Endothelial cell of umbilical vein (primary cell): Measurements from ENCODE around the gene GATD1. TPM values are rescaled to one million over a fixed set of nuclear protein-coding genes. Genes with fewer than 3 reads are reported as not detected.

Experiments
- BruUV-seq: library from RNA; stranded (reverse); fragments of 400-500 nt; replicated peaks from 2 replicates; lab custom pipeline; 2021; lab: Mats Ljungman, UMichigan
- CTCF ChIA-PET: fragments of 300-600, 350-600 bp; sonication (Branson Sonifier 250); formaldehyde crosslinking; loops from one replicate; lab custom pipeline; 2021; ENCODE audit warnings: antibody characterized with exemption, inconsistent platforms; lab: Charles Lee
- POLR2A ChIA-PET: fragments of 300-600, 350-600 bp; sonication (Branson Sonifier 250); formaldehyde crosslinking; loops from one replicate; lab custom pipeline; 2021; ENCODE audit warnings: antibody characterized with exemption, inconsistent platforms; lab: Charles Lee
- DNase-seq: peaks from one replicate; pipeline ENCODE4 v3.0.0-alpha.2; 2011; ENCODE audit warnings: low read depth, low spot score
- FAIRE-seq: peaks from 2 replicates; lab custom pipeline; 2011; peaks lifted over from hg19 to GRCh38; lab: Jason Lieb, UNC
- H2AFZ ChIP-seq: 2 replicates; pipeline ENCODE4 v1.6.0; 2012; ENCODE audit warnings: low read depth, low read length, control low read depth, inconsistent platforms
- H3K27ac ChIP-seq: 2 replicates; pipeline ENCODE4 v1.5.1; 2011; ENCODE audit warnings: low read depth, mild to moderate bottlenecking, control low read depth, low read length, moderate library complexity; ENCODE audit not compliant: insufficient read depth
- H3K27me3 ChIP-seq, 2 experiments: 2 replicates each; pipeline versions ENCODE4 v1.6.0 to v1.6.1; 2011; ENCODE audit warnings: low read length in 2 of 2, mixed read lengths in 1 of 2; ENCODE audit not compliant: control insufficient read depth in 2 of 2, insufficient read depth in 2 of 2
- H3K36me3 ChIP-seq, 2 experiments: 2 replicates in 1 of 2; 3 replicates in 1 of 2; pipeline ENCODE4 v1.5.1; 2011; ENCODE audit warnings: low read length in 2 of 2, mild to moderate bottlenecking in 1 of 2, moderate library complexity in 1 of 2; ENCODE audit not compliant: control insufficient read depth in 2 of 2, insufficient read depth in 2 of 2; ENCODE audit errors: extremely low read depth in 1 of 2
- H3K4me1 ChIP-seq: 3 replicates; pipeline ENCODE4 v1.5.1; 2011; ENCODE audit warnings: mild to moderate bottlenecking, low read length; ENCODE audit not compliant: control insufficient read depth, insufficient read depth; ENCODE audit errors: extremely low read depth
- H3K4me2 ChIP-seq: 2 replicates; pipeline ENCODE4 v1.6.1; 2011; ENCODE audit warnings: low read length, control low read depth, mixed read lengths; ENCODE audit not compliant: insufficient read depth
- H3K4me3 ChIP-seq, 3 experiments: fragments of 200-600 bp in 1 of 3; sonication (generic), shearing (Covaris generic) in 1 of 3; replicated peaks in 1 of 3; 2 replicates each; pipeline ENCODE4 v1.5.1; 2011 to 2016; ENCODE audit warnings: control low read depth in 3 of 3, low read length in 3 of 3, mild to moderate bottlenecking in 2 of 3, inconsistent platforms in 1 of 3, low read depth in 1 of 3, moderate library complexity in 1 of 3; ENCODE audit not compliant: insufficient read depth in 1 of 3
- H3K79me2 ChIP-seq: 2 replicates; pipeline ENCODE4 v1.6.0; 2012; ENCODE audit warnings: low read length, inconsistent platforms; ENCODE audit not compliant: control insufficient read depth, insufficient read depth
- H3K9ac ChIP-seq: replicated peaks from 2 replicates; pipeline ENCODE3; 2011; ENCODE audit warnings: low read length, control low read depth; ENCODE audit not compliant: insufficient read depth; ENCODE audit errors: extremely low read depth
- H3K9me1 ChIP-seq: replicated peaks from 3 replicates; pipeline ENCODE4 v1.6.0; 2011; ENCODE audit warnings: mild to moderate bottlenecking, low read length; ENCODE audit not compliant: control insufficient read depth, insufficient read depth; ENCODE audit errors: extremely low read depth
- H3K9me3 ChIP-seq: replicated peaks from 2 replicates; pipeline ENCODE4 v1.5.1; 2012; ENCODE audit warnings: low read length, inconsistent platforms; ENCODE audit not compliant: control insufficient read depth, insufficient read depth
- H4K20me1 ChIP-seq: replicated peaks from 2 replicates; pipeline ENCODE3; 2011; ENCODE audit warnings: mild to moderate bottlenecking, low read length; ENCODE audit not compliant: control insufficient read depth, insufficient read depth; ENCODE audit errors: extremely low read depth
- CTCF ChIP-seq, 2 donors: IDR thresholded peaks; 1 replicate in 1 of 2; 2 replicates in 1 of 2; pipeline ENCODE4 v1.5.1; 2011; ENCODE audit warnings: low read length in 2 of 2, mild to moderate bottlenecking in 2 of 2, moderate library complexity in 2 of 2, control low read depth in 1 of 2, inconsistent platforms in 1 of 2, low read depth in 1 of 2; ENCODE audit not compliant: insufficient read depth in 1 of 2; ENCODE audit errors: extremely low read depth in 1 of 2
- EZH2 ChIP-seq: IDR thresholded peaks from 2 replicates; pipeline ENCODE4 v1.6.1; 2012; ENCODE audit warnings: borderline replicate concordance, low read depth, mild to moderate bottlenecking, moderate library complexity, low read length, inconsistent platforms; ENCODE audit not compliant: severe bottlenecking
- FOS ChIP-seq: IDR thresholded peaks from 2 replicates; pipeline ENCODE4 v1.6.1; 2011; ENCODE audit warnings: mild to moderate bottlenecking, low read length, moderate library complexity, borderline replicate concordance; ENCODE audit not compliant: insufficient read depth
- GATA2 ChIP-seq: IDR thresholded peaks from 2 replicates; pipeline ENCODE4 v1.7.0; 2011; ENCODE audit warnings: low read depth, mild to moderate bottlenecking, moderate library complexity, mixed read lengths, low read length; ENCODE audit not compliant: insufficient read length, insufficient read depth
- JUN ChIP-seq: IDR thresholded peaks from 2 replicates; pipeline ENCODE4 v1.6.1; 2011; ENCODE audit warnings: borderline replicate concordance, low read depth; ENCODE audit not compliant: insufficient read length, insufficient read depth
- MAX ChIP-seq: IDR thresholded peaks from 2 replicates; pipeline ENCODE4 v1.6.1; 2011; ENCODE audit not compliant: insufficient read depth, insufficient read length
- MYC ChIP-seq: IDR thresholded peaks from one replicate; pipeline ENCODE4 v1.6.1; 2011; ENCODE audit warnings: mild to moderate bottlenecking, low read depth, low read length
- POLR2A ChIP-seq: IDR thresholded peaks from 2 replicates; pipeline ENCODE4 v1.6.1; 2012; ENCODE audit warnings: low read depth, mild to moderate bottlenecking, control low read depth, low read length
- POLR2AphosphoS5 ChIP-seq: IDR thresholded peaks from 2 replicates; pipeline ENCODE4 v1.6.1; 2012; ENCODE audit warnings: low read depth, mild to moderate bottlenecking, control low read depth, low read length, moderate library complexity; ENCODE audit not compliant: insufficient read depth
- dilution Hi-C: fragments of 300-500 bp; cut with MboI; formaldehyde crosslinking; loops from one replicate; pipeline ENCODE4 v1.15.0; 2019; ENCODE audit warnings: low sequenced_read_pairs; ENCODE audit not compliant: extremely low pct_ligation_motif_present
- intact Hi-C: fragments of 100-400 bp; cut with micrococcal nuclease; formaldehyde crosslinking; loops from one replicate; pipeline ENCODE4 v1.10.0; 2022
- polyA plus RNA-seq, 4 experiments: library from polyadenylated mRNA; depleted of rRNA in 3 of 4; stranded (reverse) in 3 of 4; unstranded in 1 of 4; fragments of >200 nt; gene quantifications; 2 replicates each; pipeline versions ENCODE4 v1.2.1 to v1.2.3, GENCODE V29; 2011 to 2012; ENCODE audit warnings: missing spikeins in 1 of 4
- total RNA-seq: library from RNA; stranded (reverse); gene quantifications from 2 replicates; pipeline ENCODE4 v1.2.3, GENCODE V29; 2021

Gene GATD1
- total and polyA plus RNA-seq, 2 donors (not counting 3 experiments of a cell fraction or from before 2014, with no cell fraction given) = 70.6 to 83.1 TPM

- dilution Hi-C loops = no loop called here
- Histone ChIP-seq H4K20me1 (no peaks in the 10 kb centered on the region), H2AFZ (peak within 1 kb of the TSS; percentile 56), H3K4me1 (peaks cover 14% of the 10 kb centered on the region), H3K36me3 (peaks cover 0 to 20% of the 10 kb centered on the region in 2 experiments), H3K4me2 (peak within 1 kb of the TSS; percentile 62), H3K27ac (peak within 1 kb of the TSS; percentile 32), H3K27me3 (no peaks in the 10 kb centered on the region), H3K79me2 (peaks cover 11% of the 10 kb centered on the region), H3K9ac (peak within 1 kb of the TSS; percentile 45), H3K9me1 (no peaks in the 10 kb centered on the region), H3K4me3 (peak within 1 kb of the TSS; percentile 57 to 66 (median 64)), H3K9me3 (no peaks in the 10 kb centered on the region)
- intact Hi-C loops = no loop called here
- TF ChIP-seq MAX (no peak), CTCF (IDR thresholded peaks at IDR 0.05; ENCODE audit: extremely low read depth in 1 of 2, insufficient read depth in 1 of 2, low read depth in 1 of 2, low read length in 2 of 2) (peak; percentile 71 to 77), EZH2 (no peak), JUN (no peak), GATA2 (no peak), MYC (no peak), POLR2A (no peak), POLR2AphosphoS5 (peak; percentile 79), FOS (no peak)
- POLR2A ChIA-PET = interaction anchor here (0.7 kb wide), 1 partner anchor 198 kb away, joined by 3 read pairs; no protein-coding TSS in a partner anchor
- no peak for FAIRE-seq
- CTCF ChIA-PET = interaction anchor here (1.3 to 2.1 kb wide), 2 partner anchors 11 to 12 kb away, joined by 6 to 9 read pairs; partner anchors contain the start of gene RPLP2
- peak; percentile 71 for DNase-seq
- BruUV-seq = no TSS peak
Measured at GRCh38 chr11:798093-798713, 20.9 kb upstream of the GATD1 start, which contains the start of gene SLC25A22. SLC25A22 (minus strand) TSS chr11:798281; CDS start chr11:795006, 3,275 bp downstream.
